DOHH2 (cell line): ENCODE measurements around the gene KRTDAP.

Experiments used
- CTCF ChIP-seq: fragments of 200-600 bp; sonication (generic); IDR thresholded peaks from one replicate; pipeline ENCODE4 v1.5.1; 2014; ENCODE audit warnings: antibody characterized with exemption, mild to moderate bottlenecking, low read depth, low read length; ENCODE audit not compliant: poor library complexity, severe bottlenecking
- EZH2phosphoT487 ChIP-seq: fragments of 200-600 bp; sonication (generic); IDR thresholded peaks from 2 replicates; pipeline ENCODE4 v1.6.1; 2017; ENCODE audit warnings: borderline replicate concordance, mild to moderate bottlenecking, antibody characterized with exemption, low read length, moderate library complexity, mixed read lengths

GRCh38 chr19:35461060-35461459 lies 29.2 kb downstream of the KRTDAP start:
- no peak for TF ChIP-seq EZH2phosphoT487
- TF ChIP-seq CTCF, result no peak
